HG03571 (cell line): Measurements from ENCODE around the gene ABI2.
"Not testable (repeated sequence)": the region's sequence is repeated elsewhere in the genome, so short reads cannot be mapped to it uniquely, and the experiment has no call there.

Experiments
- ATAC-seq: cut with Tn5 transposase; IDR thresholded peaks from one replicate; pipeline ENCODE4 v1.9.1; 2021; ENCODE audit not compliant: unreplicated experiment

The ABI2 gene

GRCh38 chr2:203327901-203328759 is at the start of gene ABI2:
TSS of gene ABI2 (plus strand) at chr2:203328394. CDS start at chr2:203328515, 121 bp downstream.
- ATAC-seq: peak; percentile 62

GRCh38 chr2:203279288-203279687 is 48.9 kb upstream of the ABI2 start:
- no peak for ATAC-seq

GRCh38 chr2:203280428-203281064 is 47.6 kb upstream of the ABI2 start:
- no peak for ATAC-seq

- ATAC-seq: no peak
Observed at GRCh38 chr2:203282101-203282500, 46.1 kb upstream of the ABI2 start.

- ATAC-seq: no peak
Observed at GRCh38 chr2:203286532-203286931, 41.7 kb upstream of the ABI2 start.

DNA sequence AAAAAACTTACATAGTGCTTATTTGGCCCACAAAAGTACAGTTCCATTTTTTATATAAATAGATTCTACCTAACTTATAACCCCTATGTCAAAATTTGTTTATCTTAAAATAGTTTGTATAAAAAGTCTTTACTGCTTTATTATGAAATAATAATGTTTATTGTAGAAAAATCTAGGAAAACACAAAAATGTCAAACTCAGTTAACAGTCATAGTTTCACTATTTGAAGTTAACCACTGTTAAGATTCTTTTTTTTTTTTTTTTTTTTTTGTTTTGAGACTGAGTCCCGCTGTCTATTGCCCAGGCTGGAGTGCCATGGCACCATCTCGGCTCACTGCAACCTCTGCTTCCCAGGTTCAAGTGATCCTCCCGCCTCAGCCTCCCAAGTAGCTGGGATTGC is 26.5 kb upstream of the ABI2 start:
- ATAC-seq: no peak

- not testable (repeated sequence) for ATAC-seq
Observed at GRCh38 chr2:203302586-203302985, 25.6 kb upstream of the ABI2 start.

DNA sequence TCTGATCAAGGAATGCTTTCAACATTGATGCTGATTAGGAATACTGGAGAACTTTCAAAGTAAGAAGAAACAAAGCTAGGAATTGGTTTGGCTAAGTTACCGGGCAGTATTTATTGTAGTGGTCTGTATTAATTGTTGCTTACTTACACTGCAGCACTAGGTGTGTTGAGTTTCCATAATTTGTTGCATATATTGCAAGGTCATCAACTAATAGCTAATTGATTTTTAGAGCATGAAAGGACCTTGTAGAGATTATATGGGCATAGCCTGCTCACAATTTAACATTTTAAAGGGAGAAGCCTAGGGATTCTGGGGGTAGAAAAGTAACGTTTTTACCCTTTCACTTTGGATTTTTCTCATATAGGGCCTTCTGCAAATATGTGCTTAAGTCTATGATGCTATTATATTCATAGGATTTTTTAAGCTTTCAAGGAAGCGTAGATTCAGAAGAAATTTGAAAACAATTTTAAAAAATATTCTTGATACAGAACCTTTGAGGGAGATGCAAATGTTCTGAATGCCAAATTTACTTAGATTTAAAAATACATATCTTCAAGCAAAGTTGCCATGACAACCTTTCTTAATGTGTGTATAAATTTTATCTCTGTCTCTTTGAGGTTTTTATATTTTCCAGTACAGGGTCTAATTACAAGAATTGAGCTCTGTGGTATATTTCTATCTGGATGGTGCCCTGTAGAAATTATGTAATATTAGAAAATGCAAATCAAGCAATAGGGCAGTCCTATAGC is 17.3 kb upstream of the ABI2 start:
- ATAC-seq: no peak

- no peak for ATAC-seq
Observed at GRCh38 chr2:203326356-203326755, 1.8 kb upstream of the ABI2 start.

- no peak for ATAC-seq
Observed at GRCh38 chr2:203327582-203327900, 653 bp upstream of the ABI2 start.

GRCh38 chr2:203328760-203329540 is 756 bp downstream of the ABI2 start:
- peak; percentile 40 for ATAC-seq

DNA sequence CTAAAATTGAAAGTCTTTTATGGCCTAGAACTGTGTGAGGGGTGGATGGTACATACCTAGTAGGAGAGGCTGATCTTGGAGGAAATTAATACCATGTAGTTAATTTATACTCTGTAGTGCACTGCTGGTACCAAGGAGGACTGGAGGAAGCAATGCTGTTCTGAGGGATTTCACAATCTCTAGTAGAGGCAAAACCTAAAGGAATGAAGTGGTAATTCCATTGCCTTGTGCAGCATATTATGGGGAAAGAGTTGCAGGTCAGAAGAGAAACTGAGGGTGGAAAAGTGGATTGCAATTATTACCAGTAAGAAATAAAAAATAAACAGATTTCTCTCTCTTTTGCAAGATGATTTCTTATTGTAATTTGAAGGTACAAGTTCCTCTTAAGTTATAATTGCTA is 2.2 kb downstream of the ABI2 start:
- ATAC-seq: no peak

DNA sequence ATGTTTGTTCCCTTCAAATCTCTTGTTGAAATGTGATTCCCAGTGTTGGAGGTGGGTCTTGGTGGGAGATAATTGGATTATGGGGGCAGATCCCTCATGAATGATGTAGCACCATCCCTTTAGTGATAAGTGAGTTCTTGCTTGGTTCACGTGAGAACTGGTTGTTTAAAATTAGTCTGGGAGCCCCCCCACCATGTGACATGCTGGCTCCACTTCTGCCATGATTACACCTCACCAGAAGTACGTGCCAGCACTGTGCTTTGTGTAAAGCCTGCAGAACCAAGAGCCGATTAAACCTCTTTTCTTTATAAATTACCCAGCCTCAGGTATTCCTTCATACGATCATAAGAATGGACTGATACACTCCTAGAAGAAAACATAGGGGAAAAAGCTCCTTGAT is 10.1 kb downstream of the ABI2 start:
- no peak for ATAC-seq

GRCh38 chr2:203340791-203341487 is 12.7 kb downstream of the ABI2 start:
- no peak for ATAC-seq

DNA sequence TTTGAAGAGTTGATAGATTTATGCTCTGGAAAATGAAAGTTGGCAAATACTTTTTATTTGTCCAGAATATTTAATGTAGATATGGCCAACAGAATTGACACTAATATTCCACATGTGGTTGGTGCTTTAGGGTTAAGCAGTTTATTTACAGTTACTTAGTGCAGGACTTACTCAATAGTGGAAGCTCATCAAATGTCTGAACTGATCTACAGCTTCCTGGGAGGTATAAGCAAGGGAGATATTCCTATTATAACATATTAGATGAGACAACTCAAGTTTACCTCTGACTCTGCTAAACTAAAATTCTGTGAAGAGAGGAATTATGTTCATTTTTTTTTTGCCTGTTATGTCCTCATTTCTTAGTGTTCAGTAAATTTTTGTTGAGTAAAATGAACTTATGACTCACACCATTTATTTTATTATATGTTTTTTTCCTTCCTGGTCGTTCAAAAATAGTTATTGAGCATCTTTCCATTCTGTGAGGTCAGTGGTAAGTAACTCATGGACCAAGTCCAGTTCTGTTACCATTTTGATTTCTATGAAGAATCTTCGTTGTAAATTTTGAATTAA is 13.6 kb downstream of the ABI2 start:
- ATAC-seq: no peak

GRCh38 chr2:203342374-203342773 is 14.2 kb downstream of the ABI2 start:
- not testable (repeated sequence) for ATAC-seq

- no peak for ATAC-seq
Observed at GRCh38 chr2:203344667-203345066, 16.5 kb downstream of the ABI2 start.

DNA sequence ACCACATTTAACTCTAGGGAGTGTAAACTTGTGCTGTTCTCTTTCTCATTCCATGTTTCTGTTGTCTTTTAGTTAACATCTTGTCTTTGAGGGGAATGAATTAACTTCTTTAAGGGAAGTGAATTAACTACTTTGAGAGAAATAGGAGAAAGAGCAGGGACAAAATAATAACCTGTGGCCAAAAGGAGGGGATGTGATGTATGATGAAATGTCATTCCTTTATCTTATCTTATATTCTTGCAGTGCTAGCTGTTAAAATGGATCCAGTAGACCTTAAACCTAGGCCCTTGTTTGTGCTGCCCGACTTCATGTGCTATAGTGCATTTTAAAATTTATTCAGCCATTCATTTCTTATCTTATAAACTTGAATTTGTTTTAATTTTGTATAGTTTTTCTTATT is 18.4 kb downstream of the ABI2 start:
- ATAC-seq: no peak

- no peak for ATAC-seq
Observed at GRCh38 chr2:203347375-203347774, 19.2 kb downstream of the ABI2 start.

DNA sequence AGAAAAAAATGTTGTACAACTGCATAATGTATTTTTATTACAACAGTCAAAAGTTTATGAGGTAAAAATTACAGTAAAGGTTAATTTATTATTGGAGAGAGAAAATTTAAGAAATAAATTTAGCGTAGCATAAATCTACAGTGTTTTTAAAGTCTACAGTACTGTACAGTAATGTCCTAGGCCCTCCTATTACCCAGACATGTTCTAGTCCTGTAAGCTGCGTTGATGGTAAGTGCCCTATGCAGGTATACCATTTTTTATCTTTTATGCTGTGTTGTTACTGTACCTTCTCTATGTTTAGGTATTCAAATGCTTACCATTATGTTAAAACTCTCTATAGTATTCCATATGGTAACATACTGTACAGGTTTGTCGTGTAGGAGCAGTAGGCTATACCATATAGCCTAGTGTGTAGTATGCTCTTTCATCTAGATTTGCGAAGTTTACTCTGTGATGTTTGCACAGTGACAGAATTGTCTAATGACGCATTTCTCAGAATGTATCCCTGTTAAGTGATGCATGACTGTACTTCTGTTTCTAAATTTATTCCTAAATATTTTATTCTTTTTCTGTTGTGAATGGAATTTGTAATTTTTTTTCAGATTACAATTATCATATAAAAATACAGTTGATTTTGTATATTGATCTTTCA is 24.5 kb downstream of the ABI2 start:
- ATAC-seq: no peak
